Muscle layer of duodenum (tissue), 2 donors: ENCODE measurements around the gene B3GNT7.

Source experiments
- H3K27ac ChIP-seq: one replicate; pipeline ENCODE4 v1.7.0; 2013; ENCODE audit warnings: mild to moderate bottlenecking, low read length
- H3K27me3 ChIP-seq: one replicate; pipeline ENCODE4 v1.7.0; 2013; ENCODE audit warnings: low read depth, mild to moderate bottlenecking, control low read depth, low read length
- H3K36me3 ChIP-seq, 2 donors: one replicate each; pipeline ENCODE4 v1.7.0; 2013; ENCODE audit warnings: low read length in 2 of 2, control low read depth in 1 of 2, mild to moderate bottlenecking in 1 of 2; ENCODE audit not compliant: insufficient read depth in 2 of 2, control insufficient read depth in 1 of 2
- H3K4me1 ChIP-seq, 2 donors: one replicate each; pipeline ENCODE4 v1.7.0; 2013; ENCODE audit warnings: low read length in 2 of 2, mild to moderate bottlenecking in 2 of 2, control low read depth in 1 of 2, moderate library complexity in 1 of 2; ENCODE audit not compliant: insufficient read depth in 2 of 2, control insufficient read depth in 1 of 2
- H3K4me3 ChIP-seq, 2 donors: one replicate each; pipeline ENCODE4 v1.7.0; 2013; ENCODE audit warnings: low read length in 2 of 2, low read depth in 1 of 2, mild to moderate bottlenecking in 1 of 2
- H3K9me3 ChIP-seq, 2 donors: one replicate each; pipeline ENCODE4 v1.7.0; 2013; ENCODE audit warnings: low read length in 2 of 2, control low read depth in 1 of 2, mild to moderate bottlenecking in 1 of 2; ENCODE audit not compliant: control insufficient read depth in 1 of 2
- donor health status: healthy.

Gene B3GNT7

GRCh38 chr2:231388725-231389346 lies 6.7 kb upstream of the B3GNT7 start:
- Histone ChIP-seq H3K27me3 (no peaks in the 10 kb centered on the region), H3K27ac (no peak overlapping the region), H3K36me3 (no peaks in the 10 kb centered on the region), H3K4me3 (no peak overlapping the region), H3K4me1 (peaks cover 0 to 9% of the 10 kb centered on the region in 2 donors), H3K9me3 (no peaks in the 10 kb centered on the region)

DNA sequence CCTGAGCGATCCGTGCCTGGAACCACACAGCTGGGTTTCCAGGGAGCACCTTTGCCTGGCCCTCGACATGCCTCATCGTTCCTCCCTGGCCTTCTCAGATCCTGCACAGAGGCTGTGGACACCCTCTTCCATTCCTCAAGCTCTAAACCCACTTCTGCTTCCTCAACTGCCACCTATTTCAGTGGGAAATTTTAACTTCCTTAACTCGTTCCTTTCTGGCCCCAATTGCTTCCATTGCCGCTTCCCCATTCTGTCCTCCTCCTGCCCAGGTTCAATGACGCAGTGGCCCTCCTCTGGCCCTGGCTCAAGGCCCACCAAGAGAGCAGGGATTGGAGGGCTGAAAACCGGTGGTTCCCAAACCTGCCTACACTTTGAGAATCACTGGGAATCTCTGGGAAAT lies 4.8 kb upstream of the B3GNT7 start:
- no peaks in the 10 kb centered on the region for H3K36me3 ChIP-seq
- H3K9me3 ChIP-seq, result no peaks in the 10 kb centered on the region
- no peak overlapping the region for H3K27ac ChIP-seq
- peaks cover 0 to 15% of the 10 kb centered on the region in 2 donors for H3K4me1 ChIP-seq
- no peaks in the 10 kb centered on the region for H3K27me3 ChIP-seq
- H3K4me3 ChIP-seq, result no peak overlapping the region

DNA sequence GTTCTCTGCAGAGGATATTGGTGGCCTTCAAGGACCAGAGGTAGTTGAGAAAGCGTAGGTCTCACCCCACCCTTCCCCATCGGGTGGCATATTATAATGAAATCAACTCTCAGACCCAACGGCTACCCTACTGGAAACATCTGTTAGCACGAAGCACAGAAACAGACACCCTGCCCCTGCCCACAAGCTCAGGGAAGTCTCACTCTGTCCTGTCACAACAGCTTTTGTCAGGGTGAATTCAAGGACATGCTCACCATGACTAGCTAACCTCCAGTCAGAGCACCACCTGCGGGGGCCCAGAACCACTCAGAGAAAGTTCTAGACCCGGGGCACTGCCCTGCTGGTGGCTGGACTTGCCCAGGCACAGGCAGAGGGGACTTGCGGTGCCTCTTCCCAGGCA lies 3.5 kb upstream of the B3GNT7 start:
- Histone ChIP-seq H3K36me3 (no peaks in the 10 kb centered on the region), H3K4me1 (peaks cover 0 to 15% of the 10 kb centered on the region in 2 donors), H3K4me3 (no peak overlapping the region), H3K27me3 (peaks cover 3% of the 10 kb centered on the region), H3K9me3 (no peaks in the 10 kb centered on the region), H3K27ac (no peak overlapping the region)

- Histone ChIP-seq H3K4me3 (no peak overlapping the region), H3K9me3 (no peaks in the 10 kb centered on the region), H3K36me3 (no peaks in the 10 kb centered on the region), H3K4me1 (peaks cover 0 to 15% of the 10 kb centered on the region in 2 donors), H3K27me3 (peaks cover 3% of the 10 kb centered on the region), H3K27ac (no peak overlapping the region)
These were observed 2.9 kb upstream of the B3GNT7 start for GRCh38 chr2:231392431-231393148.

DNA sequence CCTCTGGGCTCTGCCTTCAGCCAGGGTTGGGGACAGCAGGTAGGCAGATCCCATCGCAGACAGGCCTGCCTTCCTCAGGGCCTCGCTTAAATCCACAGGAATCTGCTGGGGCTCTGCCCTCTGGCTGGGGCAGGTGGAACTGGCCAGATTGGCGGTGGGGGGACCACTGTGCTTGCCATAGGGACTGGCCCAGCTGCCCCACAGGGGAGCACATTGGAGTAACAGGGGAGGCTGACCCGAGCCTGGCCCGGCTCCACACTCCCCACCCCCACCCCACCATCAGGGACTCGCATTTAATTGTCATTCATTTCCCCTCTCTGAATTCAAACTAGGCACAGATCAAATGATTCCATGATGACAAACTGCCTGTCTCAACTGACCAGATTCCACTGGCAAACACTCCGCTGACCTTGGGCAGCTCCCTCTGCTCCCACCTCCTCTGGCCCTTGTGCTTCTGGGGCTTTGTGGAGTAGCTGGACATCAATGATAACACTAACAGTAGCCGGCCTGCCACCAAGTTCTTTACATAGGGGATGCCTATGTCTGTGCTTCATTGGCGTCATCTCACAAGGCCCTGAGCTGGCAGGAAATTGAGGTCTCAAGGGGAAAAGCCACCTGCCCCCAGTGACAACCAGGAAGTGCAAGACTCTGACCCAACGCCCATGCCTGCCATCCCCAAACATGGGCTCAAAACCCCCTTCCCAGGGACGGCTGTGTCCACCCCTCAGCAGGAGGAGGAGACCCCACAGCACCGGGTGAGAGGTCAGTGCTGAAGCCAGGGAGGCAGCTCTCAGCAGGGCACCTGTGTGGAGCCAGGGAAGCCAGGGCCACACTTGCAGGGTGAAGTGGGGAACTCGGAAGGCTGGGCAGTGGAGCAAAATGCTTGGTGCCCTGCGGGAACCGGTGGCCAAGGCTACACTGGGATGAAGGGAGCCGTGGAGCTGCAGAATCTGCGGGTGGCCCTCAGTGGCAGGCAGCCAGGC lies 2.1 kb upstream of the B3GNT7 start:
- no peak overlapping the region for H3K27ac ChIP-seq
- no peaks in the 10 kb centered on the region for H3K36me3 ChIP-seq
- H3K27me3 ChIP-seq, result peaks cover 3% of the 10 kb centered on the region
- no peak overlapping the region for H3K4me3 ChIP-seq
- peaks cover 0 to 10% of the 10 kb centered on the region in 2 donors for H3K4me1 ChIP-seq
- H3K9me3 ChIP-seq, result no peaks in the 10 kb centered on the region

DNA sequence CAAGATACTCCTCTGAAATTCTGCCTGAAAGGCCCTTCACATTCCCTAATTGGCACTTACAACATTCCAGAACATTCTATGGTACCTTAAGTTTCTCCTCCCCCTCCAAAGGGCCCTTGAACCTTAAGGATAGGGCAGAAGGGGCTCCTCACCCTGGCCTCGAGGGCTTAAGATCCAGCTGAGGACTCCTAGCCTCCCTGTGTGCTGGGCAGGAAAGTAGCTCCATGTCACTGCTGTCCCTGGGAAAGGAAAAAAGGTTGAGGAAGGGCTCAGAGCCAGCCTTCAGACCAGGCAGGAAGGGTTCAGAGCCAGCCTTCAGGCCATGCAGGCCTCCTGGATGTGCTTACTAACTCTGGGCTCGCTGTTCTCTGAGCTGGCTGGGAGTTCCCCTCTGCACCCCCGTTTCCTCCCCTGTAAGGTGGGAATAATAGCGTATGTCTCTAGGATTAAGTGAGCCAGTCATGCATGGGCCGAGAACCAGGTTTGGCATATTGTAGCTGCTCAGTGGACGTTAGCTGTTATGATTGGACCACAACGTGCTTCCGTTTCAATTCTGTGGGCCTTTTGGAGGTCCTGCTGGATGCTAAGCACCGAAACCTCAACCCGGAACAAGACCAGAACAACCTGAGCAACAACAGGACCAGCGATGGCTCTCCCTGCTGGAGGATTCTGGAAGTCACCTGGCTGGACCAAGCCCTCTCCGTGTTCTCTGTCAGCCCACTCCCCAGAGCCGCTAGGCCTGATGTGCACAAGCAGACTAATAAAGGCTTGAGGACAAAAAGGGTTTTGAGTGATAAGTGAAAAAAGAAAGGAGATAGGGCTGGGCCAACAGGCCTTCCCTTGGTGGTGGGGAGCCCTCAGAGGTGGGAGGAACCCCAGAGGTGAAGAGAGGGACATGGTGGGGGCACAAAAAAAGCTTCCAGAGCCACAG lies 1.0 kb upstream of the B3GNT7 start:
- Histone ChIP-seq H3K4me3 (peak overlapping the region in 1 of 2 donors; percentile 56), H3K27ac (no peak overlapping the region), H3K4me1 (peaks cover 0 to 10% of the 10 kb centered on the region in 2 donors)

GRCh38 chr2:231396058-231396821 lies 730 bp downstream of the B3GNT7 start:
- Histone ChIP-seq H3K27me3 (peaks cover 3% of the 10 kb centered on the region), H3K4me3 (peak overlapping the region; percentile 48 to 49), H3K4me1 (peaks cover 6 to 18% of the 10 kb centered on the region in 2 donors), H3K36me3 (no peaks in the 10 kb centered on the region), H3K9me3 (no peaks in the 10 kb centered on the region), H3K27ac (peak overlapping the region; percentile 60)

More for the DNA sequence above, 1.0 kb upstream of the B3GNT7 start:
- Histone ChIP-seq H3K9me3 (no peaks in the 10 kb centered on the region), H3K36me3 (no peaks in the 10 kb centered on the region), H3K27me3 (peaks cover 3% of the 10 kb centered on the region)

- H3K27me3 ChIP-seq, result peaks cover 3% of the 10 kb centered on the region
- H3K4me1 ChIP-seq, result peaks cover 6 to 18% of the 10 kb centered on the region in 2 donors
- peak overlapping the region; percentile 48 to 49 for H3K4me3 ChIP-seq
- H3K27ac ChIP-seq, result peak overlapping the region; percentile 4
- H3K36me3 ChIP-seq, result no peaks in the 10 kb centered on the region
- H3K9me3 ChIP-seq, result no peaks in the 10 kb centered on the region
These were observed 1.8 kb downstream of the B3GNT7 start for GRCh38 chr2:231397011-231397927.

- H3K36me3 ChIP-seq, result no peaks in the 10 kb centered on the region
- H3K27ac ChIP-seq, result no peak overlapping the region
- H3K9me3 ChIP-seq, result no peaks in the 10 kb centered on the region
These were observed 2.4 kb downstream of the B3GNT7 start for GRCh38 chr2:231397928-231398294.

More at GRCh38 chr2:231397928-231398294, 2.4 kb downstream of the B3GNT7 start:
- Histone ChIP-seq H3K4me3 (no peak overlapping the region), H3K4me1 (peaks cover 6 to 18% of the 10 kb centered on the region in 2 donors), H3K27me3 (peaks cover 3% of the 10 kb centered on the region)
